ENCODE measurements around the gene AAMP.

AAMP gene

GRCh38 chr2:218221000-218221399 lies 48.9 kb downstream of the AAMP start:
- peak in 1 of 5 experiments; percentile 32 for DNase-seq

- DNase-seq: no peak
These were observed 50.0 kb downstream of the AAMP start for GRCh38 chr2:218219934-218220333.

- peak in 3 of 5 experiments; percentile 12 to 87 (median 23) for DNase-seq
These were observed 51.4 kb downstream of the AAMP start for GRCh38 chr2:218218268-218219185.

GRCh38 chr2:218217360-218218267 lies 52.3 kb downstream of the AAMP start:
- peak; percentile 35 to 83 (median 59) for DNase-seq

GRCh38 chr2:218216674-218217359 lies 53.1 kb downstream of the AAMP start, which contains the start of gene ARPC2:
Gene ARPC2, plus strand, starts transcription at chr2:218217189. Its CDS starts 282 bp downstream, at chr2:218217471.
- peak; percentile 88 to 98 (median 90) for DNase-seq

GRCh38 chr2:218216336-218216673 lies 53.6 kb downstream of the AAMP start:
- no peak for DNase-seq

All from T-helper 2 cell (primary cell).